Liver (tissue), 3 donors: Measurements from ENCODE around the gene FAHD2A.

Experiments
- CTCF ChIP-seq: fragments of 150-350 bp; IDR thresholded peaks from 2 replicates; pipeline ENCODE4 v1.5.1; 2017; ENCODE audit warnings: improper control_type of control experiment, low read depth, low read length; ENCODE audit not compliant: missing input control
- EGR1 ChIP-seq, 2 donors: IDR thresholded peaks; 2 replicates each; pipeline ENCODE4 v1.6.1; 2016 to 2018; ENCODE audit warnings: antibody characterized with exemption in 2 of 2, low read depth in 2 of 2
- JUND ChIP-seq, 2 donors: IDR thresholded peaks; 2 replicates each; pipeline ENCODE4 v1.6.1; 2016; ENCODE audit warnings: antibody characterized with exemption in 2 of 2
- RAD21 ChIP-seq, 2 donors: IDR thresholded peaks; 2 replicates each; pipeline ENCODE4 v1.6.1; 2016; ENCODE audit warnings: antibody characterized with exemption in 2 of 2, mild to moderate bottlenecking in 2 of 2
- REST ChIP-seq: IDR thresholded peaks from 2 replicates; pipeline ENCODE4 v1.6.1; 2016; ENCODE audit warnings: antibody characterized with exemption, mild to moderate bottlenecking
- RXRA ChIP-seq, 2 donors: IDR thresholded peaks; 2 replicates each; pipeline ENCODE4 v1.6.1; 2017 to 2018; ENCODE audit warnings: antibody characterized with exemption in 2 of 2, mild to moderate bottlenecking in 1 of 2
- TAF1 ChIP-seq: conservative IDR thresholded peaks from 2 replicates; pipeline ENCODE4 v1.6.1; 2016; ENCODE audit warnings: antibody characterized with exemption, mild to moderate bottlenecking
- YY1 ChIP-seq: IDR thresholded peaks from 2 replicates; pipeline ENCODE4 v1.6.1; 2016; ENCODE audit warnings: antibody characterized with exemption, mild to moderate bottlenecking
- TF ChIP-seq, protein P1 (sequence below): IDR thresholded peaks from 2 replicates; pipeline ENCODE4 v1.6.1; 2016; ENCODE audit warnings: antibody characterized with exemption
- donor health status: healthy.
- donor health status: healthy.

GRCh38 chr2:95388856-95389244, 13.7 kb upstream of the FAHD2A start:
- TF ChIP-seq CTCF (no peak), EGR1 (IDR thresholded peaks at IDR 0.05; ENCODE audit: low read depth in 2 of 2) (no peak), RAD21 (IDR thresholded peaks at IDR 0.05) (no peak), TAF1 (no peak), YY1 (no peak), JUND (IDR thresholded peaks at IDR 0.05) (no peak), REST (no peak), RXRA (IDR thresholded peaks at IDR 0.05) (no peak)
- TF ChIP-seq, protein P1, sequence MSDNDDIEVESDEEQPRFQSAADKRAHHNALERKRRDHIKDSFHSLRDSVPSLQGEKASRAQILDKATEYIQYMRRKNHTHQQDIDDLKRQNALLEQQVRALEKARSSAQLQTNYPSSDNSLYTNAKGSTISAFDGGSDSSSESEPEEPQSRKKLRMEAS = no peak
